NCI-H226 (cell line): ENCODE data around the gene ZC3H18.

Experiments
- DNase-seq: peaks from one replicate; pipeline ENCODE4 v3.0.0-alpha.2; 2015

Gene ZC3H18

GRCh38 chr16:88552166-88552565, 18.0 kb upstream of the ZC3H18 start:
- DNase-seq = no peak

- no peak for DNase-seq
These were observed 17.4 kb upstream of the ZC3H18 start for GRCh38 chr16:88552815-88553214.

GRCh38 chr16:88553739-88554138, 16.5 kb upstream of the ZC3H18 start:
- DNase-seq = no peak

- no peak for DNase-seq
These were observed 15.4 kb upstream of the ZC3H18 start for GRCh38 chr16:88554711-88555264.

- no peak for DNase-seq
These were observed 13.8 kb upstream of the ZC3H18 start for GRCh38 chr16:88556294-88556988.

DNA sequence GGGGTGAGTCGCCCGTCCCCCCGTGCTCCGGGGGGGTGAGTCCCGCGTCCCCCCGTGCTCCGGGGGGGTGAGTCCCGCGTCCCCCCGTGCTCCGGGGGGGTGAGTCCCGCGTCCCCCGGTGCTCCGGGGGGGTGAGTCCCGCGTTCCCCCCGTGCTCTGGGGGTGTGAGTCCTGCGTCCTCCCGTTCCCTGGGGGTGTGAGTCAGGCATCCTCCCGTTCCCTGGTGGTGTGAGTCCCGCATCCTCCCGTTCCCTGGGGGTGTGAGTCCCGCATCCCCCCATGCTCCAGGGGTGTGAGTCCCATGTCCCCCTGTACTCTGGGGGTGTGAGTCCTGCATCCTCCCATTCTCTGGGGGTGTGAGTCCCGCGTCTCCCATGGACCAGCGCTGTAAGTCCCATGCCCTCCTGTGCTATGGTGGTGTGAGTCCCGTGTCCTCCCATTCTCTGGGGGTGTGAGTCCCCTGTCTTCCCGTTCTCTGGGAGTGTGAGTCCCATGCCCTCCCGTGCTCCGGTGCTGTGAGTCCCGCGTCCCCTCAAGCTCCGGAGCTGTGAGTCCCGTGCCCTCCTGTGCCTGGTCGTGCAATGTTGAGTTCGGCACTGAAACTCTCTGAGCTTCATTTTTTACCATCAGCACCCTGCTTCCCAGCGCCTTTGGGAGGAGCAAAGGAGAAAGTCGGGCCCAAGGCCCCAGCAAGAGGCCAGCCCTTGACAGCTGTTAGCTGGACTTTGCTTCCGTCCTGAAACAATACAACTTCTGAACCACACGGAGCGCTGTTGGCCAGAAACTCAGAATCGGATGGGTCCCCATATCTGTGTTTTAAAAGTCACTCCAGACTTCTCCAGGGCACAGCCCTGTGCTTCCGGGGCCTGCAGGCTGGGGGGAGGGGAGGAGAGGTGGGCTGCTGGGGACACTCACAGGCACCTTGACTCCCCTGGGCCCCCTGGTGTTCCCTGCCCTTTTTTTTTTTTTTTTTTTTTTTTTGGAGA, 11.5 kb upstream of the ZC3H18 start:
- DNase-seq = peak; percentile 44

DNA sequence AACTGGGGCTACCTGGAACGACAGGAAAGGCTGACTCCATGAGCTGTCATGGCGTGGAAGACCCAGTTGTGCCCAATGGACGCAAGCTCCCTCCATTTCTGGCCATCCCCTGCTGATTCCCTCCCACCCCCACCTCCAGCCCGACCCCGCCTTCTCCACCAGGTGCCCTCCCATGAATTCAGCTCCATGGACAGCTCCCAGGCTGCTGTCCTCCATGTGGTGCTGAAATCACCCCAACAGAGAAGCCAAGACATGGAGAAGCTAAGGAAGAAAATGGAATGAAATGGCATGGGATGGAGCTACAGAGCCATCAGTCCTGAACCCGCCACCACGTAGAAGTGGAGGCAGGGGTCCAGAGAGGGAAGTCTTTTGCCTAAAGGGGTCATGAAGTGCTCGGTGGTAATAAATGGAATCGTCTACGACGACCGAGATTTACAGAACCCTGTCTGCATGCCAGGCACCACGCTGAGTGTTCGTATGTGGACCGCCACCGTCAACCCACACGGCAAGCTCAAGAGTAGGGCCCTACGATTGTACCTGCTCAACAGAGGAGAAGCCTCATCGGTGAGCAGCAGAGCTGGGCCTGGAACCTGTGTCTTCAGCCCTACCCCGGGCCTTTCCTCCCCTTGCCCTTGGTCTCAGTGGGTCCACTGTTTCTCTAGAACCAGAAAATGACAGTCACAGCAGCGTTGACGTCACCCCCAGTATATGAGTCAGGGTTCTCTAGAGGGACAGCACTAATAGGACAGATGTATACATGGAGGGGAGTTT, 9.3 kb upstream of the ZC3H18 start:
- DNase-seq = peak; percentile 61

DNA sequence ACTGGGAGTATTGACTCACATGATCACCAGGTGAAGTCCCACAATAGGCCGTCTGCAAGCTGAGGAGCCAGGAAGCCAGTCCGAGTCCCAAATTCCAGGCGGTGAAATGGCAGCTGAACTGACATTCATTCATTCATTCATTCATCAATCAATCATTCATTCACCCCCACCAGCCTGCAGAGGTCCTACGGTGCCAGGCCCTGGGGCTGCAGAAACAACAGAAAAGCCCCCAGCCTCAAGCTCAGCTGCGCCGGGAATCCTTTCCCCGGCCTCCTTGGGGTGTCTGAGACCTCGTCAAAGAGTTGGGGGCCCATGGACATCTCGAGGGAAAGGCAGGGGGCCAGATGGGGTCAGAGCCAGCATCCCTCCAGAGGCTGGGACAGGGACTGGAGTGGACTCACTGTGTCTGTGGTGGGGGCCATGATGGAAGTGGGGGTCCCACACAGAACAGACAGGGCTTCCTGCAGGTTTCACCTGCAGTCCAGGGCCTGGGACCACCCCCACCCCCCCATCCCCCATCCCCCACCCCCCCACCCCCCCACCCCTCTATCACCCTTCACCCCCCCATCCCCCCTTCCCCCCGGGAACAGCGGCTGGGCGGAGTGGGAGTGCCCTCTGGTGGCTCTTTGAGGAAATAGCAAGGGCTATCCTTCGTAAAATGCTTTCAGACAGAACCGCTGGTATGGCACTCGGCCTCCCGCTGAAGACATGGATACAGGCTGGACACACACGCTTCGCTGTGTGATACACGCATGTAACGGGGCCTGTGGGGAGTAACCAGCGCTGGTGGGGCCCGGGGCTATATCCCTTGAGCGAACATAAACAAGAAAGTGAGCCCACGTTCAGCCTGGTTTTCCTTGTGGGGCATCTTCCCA, 8.5 kb upstream of the ZC3H18 start:
- no peak for DNase-seq

- DNase-seq = no peak
These were observed 4.0 kb upstream of the ZC3H18 start for GRCh38 chr16:88566158-88566557.

GRCh38 chr16:88568710-88569613, 1.2 kb upstream of the ZC3H18 start:
- no peak for DNase-seq

GRCh38 chr16:88569614-88569984, 604 bp upstream of the ZC3H18 start:
- no peak for DNase-seq

DNA sequence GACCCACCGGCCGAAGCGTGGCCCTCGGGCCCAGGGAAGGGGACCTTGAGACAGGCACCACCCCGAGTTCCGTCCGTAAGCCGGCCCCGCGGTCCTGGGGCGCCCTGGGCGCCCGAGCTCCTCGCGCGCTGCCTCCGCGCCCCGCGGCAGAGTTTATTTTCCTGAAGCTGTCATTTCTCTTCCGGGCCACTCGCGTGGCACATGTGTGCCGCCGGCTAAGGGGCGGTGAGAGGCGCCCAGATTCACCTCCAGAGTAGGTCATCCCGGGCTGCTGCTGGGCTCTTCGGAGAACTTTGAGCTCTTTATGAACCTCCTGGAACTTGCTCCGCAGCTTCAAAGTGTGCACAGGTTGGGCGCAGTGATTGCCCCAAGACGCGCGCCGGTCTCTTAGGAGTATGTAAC, 489 bp downstream of the ZC3H18 start:
- DNase-seq = no peak

- DNase-seq = no peak
These were observed 5.0 kb downstream of the ZC3H18 start for GRCh38 chr16:88575251-88575650.

DNA sequence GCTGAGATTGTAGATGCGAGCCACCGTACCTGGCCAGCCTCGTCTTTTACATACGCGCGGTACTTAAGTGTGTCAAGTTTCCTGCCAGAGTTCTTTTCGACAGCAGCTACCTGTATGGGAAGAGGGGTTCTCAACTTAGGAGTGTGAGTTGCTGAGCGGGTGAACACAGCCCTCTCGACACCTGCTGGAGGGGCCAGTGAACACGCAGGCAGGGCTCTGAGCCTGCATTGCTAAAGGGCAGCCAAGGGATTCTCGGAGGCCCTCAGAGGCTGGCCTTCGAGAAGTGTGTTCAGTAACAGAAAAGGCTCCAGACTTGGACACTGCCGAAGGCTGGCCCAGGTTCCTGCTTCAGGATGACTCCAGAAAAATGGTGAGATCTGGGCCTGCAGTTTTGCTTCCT, 6.1 kb downstream of the ZC3H18 start:
- no peak for DNase-seq

GRCh38 chr16:88577166-88577565, 7.0 kb downstream of the ZC3H18 start:
- DNase-seq = no peak

DNA sequence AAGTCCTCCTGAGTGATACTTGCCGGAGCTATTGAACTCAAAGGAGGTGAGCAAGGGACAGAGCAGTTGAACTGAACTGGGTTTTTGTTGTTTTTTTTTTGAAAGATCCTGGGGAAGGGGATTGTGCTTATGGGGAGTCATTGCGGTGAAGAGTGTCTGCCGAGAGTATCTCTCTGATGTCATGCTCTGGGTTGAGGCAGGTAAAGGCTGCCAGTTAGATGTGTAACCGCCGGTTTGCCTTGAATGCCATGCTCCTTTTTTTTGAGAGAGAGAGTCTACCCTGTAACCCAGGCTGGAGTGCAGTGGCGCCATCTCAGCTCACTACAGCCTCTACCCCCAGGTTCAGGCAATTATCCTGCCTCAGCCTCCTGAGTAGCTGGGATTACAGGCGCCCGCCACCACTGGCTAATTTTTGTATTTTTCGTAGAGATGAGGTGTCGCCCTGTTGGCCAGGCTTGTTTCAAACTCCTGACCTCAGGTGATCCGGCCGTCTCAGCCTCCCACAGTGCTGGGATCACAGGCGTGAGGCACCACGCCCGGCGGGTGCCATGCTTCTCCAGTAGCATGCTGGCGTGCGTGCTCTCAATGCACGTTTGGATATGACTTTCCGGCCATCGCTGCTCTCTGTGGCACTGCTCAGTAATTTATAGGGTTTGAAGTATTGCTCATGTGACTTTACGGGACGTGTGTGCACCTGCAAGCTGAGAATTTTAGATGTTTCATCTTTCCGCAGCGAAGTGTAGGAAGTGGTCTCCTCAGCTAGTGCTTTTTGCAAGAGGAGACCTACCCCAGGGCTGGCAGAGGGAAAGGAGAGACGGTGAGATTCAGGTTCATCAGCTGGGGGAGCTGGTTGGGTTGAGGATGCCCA, 8.5 kb downstream of the ZC3H18 start:
- DNase-seq = no peak

GRCh38 chr16:88580371-88580770, 10.2 kb downstream of the ZC3H18 start:
- DNase-seq = no peak

DNA sequence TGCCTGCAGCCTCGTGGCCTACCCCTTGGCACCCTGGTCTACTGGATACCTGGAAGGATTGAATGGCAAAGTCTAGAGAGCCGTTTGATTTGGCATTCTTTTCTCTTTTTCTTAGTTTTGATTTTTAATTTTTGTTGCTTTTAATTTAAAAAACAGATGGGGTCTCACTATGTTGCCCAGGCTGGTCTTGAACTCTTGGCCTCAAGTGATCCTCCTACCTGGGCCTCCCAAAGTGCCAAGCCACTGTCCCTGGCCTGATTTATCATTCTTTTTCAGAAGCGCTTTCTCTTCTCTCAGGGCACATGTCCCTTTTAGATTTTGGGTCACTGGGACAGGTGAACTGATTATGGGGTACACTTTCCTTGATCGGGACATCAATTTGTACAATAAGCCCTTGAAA, 10.8 kb downstream of the ZC3H18 start:
- no peak for DNase-seq

GRCh38 chr16:88582912-88583575, 12.8 kb downstream of the ZC3H18 start:
- no peak for DNase-seq
